ENCODE data around the gene KCNG4. TPM values are rescaled to one million over a fixed set of nuclear protein-coding genes. Genes with fewer than 3 reads are reported as not detected.

The KCNG4 gene
- total RNA-seq, 2 donors from 2014 or later: not detected

DNA sequence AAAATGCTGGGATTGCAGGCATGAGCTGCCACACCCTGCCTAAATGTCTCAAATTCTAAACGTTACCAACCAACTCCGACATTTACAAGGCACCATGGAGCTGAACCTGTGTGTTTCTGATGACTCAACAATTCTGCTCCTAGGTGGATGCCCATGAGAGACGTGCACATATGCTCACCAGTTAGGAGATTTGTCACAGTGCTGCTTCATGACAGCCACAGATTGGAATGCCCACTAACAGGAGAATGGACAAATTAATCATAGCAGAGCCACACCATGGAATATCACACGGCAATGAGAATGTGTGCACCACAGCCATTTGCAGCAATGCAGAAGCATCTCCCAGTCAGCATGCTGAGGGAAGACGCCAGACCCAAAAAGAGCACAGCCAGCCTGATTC, 8.0 kb upstream of the KCNG4 start:
- DNase-seq (ENCODE audit: low spot score) (no peak), ATAC-seq (ENCODE audit: insufficient number of reproducible peaks, low FRiP score, low read depth) (no peak)
- Histone ChIP-seq H3K4me1 (ENCODE audit: control insufficient read depth in 1 of 2, low read depth in 2 of 2) (no peaks in the 10 kb centered on the region), H3K4me3 (no peak overlapping the region), H3K27me3 (replicated peaks; ENCODE audit: insufficient read depth) (no peaks in the 10 kb centered on the region), H3K36me3 (no peaks in the 10 kb centered on the region), H3K9me3 (no peaks in the 10 kb centered on the region), H3K27ac (no peak overlapping the region)
- TF ChIP-seq, protein P1, sequence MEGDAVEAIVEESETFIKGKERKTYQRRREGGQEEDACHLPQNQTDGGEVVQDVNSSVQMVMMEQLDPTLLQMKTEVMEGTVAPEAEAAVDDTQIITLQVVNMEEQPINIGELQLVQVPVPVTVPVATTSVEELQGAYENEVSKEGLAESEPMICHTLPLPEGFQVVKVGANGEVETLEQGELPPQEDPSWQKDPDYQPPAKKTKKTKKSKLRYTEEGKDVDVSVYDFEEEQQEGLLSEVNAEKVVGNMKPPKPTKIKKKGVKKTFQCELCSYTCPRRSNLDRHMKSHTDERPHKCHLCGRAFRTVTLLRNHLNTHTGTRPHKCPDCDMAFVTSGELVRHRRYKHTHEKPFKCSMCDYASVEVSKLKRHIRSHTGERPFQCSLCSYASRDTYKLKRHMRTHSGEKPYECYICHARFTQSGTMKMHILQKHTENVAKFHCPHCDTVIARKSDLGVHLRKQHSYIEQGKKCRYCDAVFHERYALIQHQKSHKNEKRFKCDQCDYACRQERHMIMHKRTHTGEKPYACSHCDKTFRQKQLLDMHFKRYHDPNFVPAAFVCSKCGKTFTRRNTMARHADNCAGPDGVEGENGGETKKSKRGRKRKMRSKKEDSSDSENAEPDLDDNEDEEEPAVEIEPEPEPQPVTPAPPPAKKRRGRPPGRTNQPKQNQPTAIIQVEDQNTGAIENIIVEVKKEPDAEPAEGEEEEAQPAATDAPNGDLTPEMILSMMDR (IDR thresholded peaks at IDR 0.05): no peak

- no peak overlapping the region for H3K27ac ChIP-seq
- H3K9me3 ChIP-seq: no peaks in the 10 kb centered on the region
- no peak for ATAC-seq (ENCODE audit: insufficient number of reproducible peaks, low FRiP score, low read depth)
- H3K36me3 ChIP-seq: no peaks in the 10 kb centered on the region
- DNase-seq (ENCODE audit: low spot score): no peak
- no peaks in the 10 kb centered on the region for H3K27me3 ChIP-seq (replicated peaks; ENCODE audit: insufficient read depth)
- H3K4me3 ChIP-seq: no peak overlapping the region
- H3K4me1 ChIP-seq (ENCODE audit: control insufficient read depth in 1 of 2, low read depth in 2 of 2): no peaks in the 10 kb centered on the region
- TF ChIP-seq, protein P1 (IDR thresholded peaks at IDR 0.05): no peak
Observed at GRCh38 chr16:84247331-84247730, 7.5 kb upstream of the KCNG4 start.

GRCh38 chr16:84246679-84247077, 6.9 kb upstream of the KCNG4 start:
- TF ChIP-seq, protein P1 (IDR thresholded peaks at IDR 0.05): no peak
- Histone ChIP-seq H3K27ac (no peak overlapping the region), H3K4me3 (no peak overlapping the region), H3K36me3 (no peaks in the 10 kb centered on the region), H3K4me1 (ENCODE audit: control insufficient read depth in 1 of 2, low read depth in 2 of 2) (no peaks in the 10 kb centered on the region), H3K27me3 (replicated peaks; ENCODE audit: insufficient read depth) (no peaks in the 10 kb centered on the region), H3K9me3 (no peaks in the 10 kb centered on the region)
- no peak for ATAC-seq (ENCODE audit: insufficient number of reproducible peaks, low FRiP score, low read depth)
- no peak for DNase-seq (ENCODE audit: low spot score)

DNA sequence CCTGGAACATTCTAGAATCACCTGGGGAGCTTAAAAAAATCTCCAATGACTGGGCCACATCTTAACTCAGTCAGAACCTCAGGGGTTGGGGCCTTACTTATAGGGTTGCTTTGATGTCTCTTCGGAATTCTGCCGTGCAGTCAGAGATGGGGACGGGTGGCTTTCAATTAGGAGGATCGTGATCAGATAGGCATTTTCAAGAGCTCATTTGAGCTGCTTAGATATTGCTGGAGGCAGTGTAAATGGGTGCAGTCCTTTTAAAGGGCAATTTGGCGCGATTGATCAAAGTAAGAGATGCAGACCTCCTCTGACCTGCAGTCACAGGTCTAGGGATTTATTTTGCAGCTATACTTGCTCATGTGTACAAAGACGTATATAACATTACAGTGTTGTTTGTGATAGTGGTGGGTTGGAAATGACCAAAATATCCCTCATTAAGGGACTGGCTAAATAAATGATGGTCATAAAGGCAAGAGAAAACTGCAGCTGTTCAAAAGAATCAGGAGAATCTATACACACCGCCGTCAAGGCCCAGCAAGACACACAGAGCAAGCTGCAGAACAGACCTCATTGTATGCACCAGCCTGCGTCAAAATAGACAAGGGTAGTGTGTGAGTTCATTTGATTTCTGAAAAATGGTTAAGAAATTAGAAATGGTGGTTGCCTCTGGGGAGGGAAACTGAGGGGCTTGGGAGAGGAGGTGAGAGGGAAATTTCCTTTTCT, 6.3 kb upstream of the KCNG4 start:
- ATAC-seq (ENCODE audit: insufficient number of reproducible peaks, low FRiP score, low read depth) (no peak), DNase-seq (ENCODE audit: low spot score) (no peak)
- TF ChIP-seq, protein P1 (IDR thresholded peaks at IDR 0.05): no peak

GRCh38 chr16:84244728-84245127, 4.9 kb upstream of the KCNG4 start:
- Histone ChIP-seq H3K27ac (no peak overlapping the region), H3K4me3 (no peak overlapping the region), H3K36me3 (no peaks in the 10 kb centered on the region), H3K9me3 (no peaks in the 10 kb centered on the region), H3K27me3 (replicated peaks; ENCODE audit: insufficient read depth) (no peaks in the 10 kb centered on the region), H3K4me1 (ENCODE audit: control insufficient read depth in 1 of 2, low read depth in 2 of 2) (no peaks in the 10 kb centered on the region)
- DNase-seq (ENCODE audit: low spot score) (no peak), ATAC-seq (ENCODE audit: insufficient number of reproducible peaks, low FRiP score, low read depth) (no peak)
- TF ChIP-seq, protein P1 (IDR thresholded peaks at IDR 0.05): no peak

More for the DNA sequence above, 6.3 kb upstream of the KCNG4 start:
- H3K27ac ChIP-seq: no peak overlapping the region
- H3K36me3 ChIP-seq: no peaks in the 10 kb centered on the region
- no peaks in the 10 kb centered on the region for H3K4me1 ChIP-seq (ENCODE audit: control insufficient read depth in 1 of 2, low read depth in 2 of 2)
- H3K27me3 ChIP-seq (replicated peaks; ENCODE audit: insufficient read depth): no peaks in the 10 kb centered on the region
- H3K9me3 ChIP-seq: no peaks in the 10 kb centered on the region
- no peak overlapping the region for H3K4me3 ChIP-seq
